Neural progenitor cell (in vitro differentiated cells): ENCODE measurements around the gene HIVEP1.

Experiments
- CTCF ChIP-seq: fragments of 200-600 bp; sonication (generic); IDR thresholded peaks from 2 replicates; pipeline ENCODE4 v1.5.1; 2017; ENCODE audit warnings: antibody characterized with exemption, mild to moderate bottlenecking
- EZH2 ChIP-seq: fragments of 200-600 bp; sonication (generic); IDR thresholded peaks from 2 replicates; pipeline ENCODE4 v1.6.1; 2017; ENCODE audit warnings: antibody characterized with exemption, mild to moderate bottlenecking, moderate library complexity

- TF ChIP-seq CTCF (no peak), EZH2 (no peak)
Measured at GRCh38 chr6:12081771-12082170, 69.7 kb downstream of the HIVEP1 start.
